Activated naive CD8-positive, alpha-beta T cell treated with anti-CD3 and anti-CD28 coated beads, Interleukin-2, amount 50 U/mL, for 24 hours (primary cell): ENCODE measurements around the gene STEAP4.
"Not testable (repeated sequence)": the region's sequence is repeated elsewhere in the genome, so short reads cannot be mapped to it uniquely, and the experiment has no call there.

Experiments used
- ATAC-seq: fragments of 150-1000 bp; cut with Tn5 transposase; one replicate; pipeline ENCODE4 v1.10.0; 2021
- DNase-seq: peaks from one replicate; pipeline ENCODE4 v3.0.0; 2021
- H3K27ac Mint-ChIP-seq: one replicate; pipeline ENCODE4 v1.8.0; 2021; ENCODE audit warnings: mild to moderate bottlenecking, mixed read lengths
- H3K27me3 Mint-ChIP-seq: one replicate; pipeline ENCODE4 v1.8.0; 2021; ENCODE audit warnings: mixed read lengths
- H3K36me3 Mint-ChIP-seq: one replicate; pipeline ENCODE4 v1.8.0; 2021; ENCODE audit warnings: low read depth, mixed read lengths
- H3K4me1 Mint-ChIP-seq: one replicate; pipeline ENCODE4 v1.8.0; 2021; ENCODE audit warnings: mixed read lengths
- H3K4me3 Mint-ChIP-seq: one replicate; pipeline ENCODE4 v1.8.0; 2021; ENCODE audit warnings: mild to moderate bottlenecking, moderate library complexity, mixed read lengths
- H3K9me3 Mint-ChIP-seq: one replicate; pipeline ENCODE4 v1.8.0; 2021; ENCODE audit warnings: mixed read lengths

STEAP4 gene

DNA sequence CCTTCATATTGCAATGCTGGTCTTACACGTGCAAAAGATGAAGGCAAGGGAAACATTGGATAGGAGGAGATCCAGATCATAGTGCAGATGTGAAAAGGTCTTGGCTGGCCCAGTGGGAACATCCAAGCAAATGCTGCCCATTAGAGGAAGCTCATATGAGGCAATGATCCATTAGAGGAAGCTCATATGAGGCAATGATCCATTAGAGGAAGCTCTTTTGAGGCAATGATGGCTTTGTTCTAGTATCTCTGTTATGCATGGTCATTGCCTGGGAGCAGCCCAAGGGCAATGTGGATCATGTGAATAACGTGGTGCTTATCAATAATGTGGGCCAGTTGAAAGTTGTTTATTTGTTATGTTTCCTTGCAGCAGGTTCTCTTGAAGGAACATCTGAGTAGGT, 37.8 kb downstream of the STEAP4 start:
- Mint-ChIP-seq H3K4me1 (no peaks in the 10 kb centered on the region), H3K27me3 (peaks cover 10% of the 10 kb centered on the region), H3K9me3 (peaks cover 3% of the 10 kb centered on the region), H3K27ac (no peak overlapping the region), H3K36me3 (no peaks in the 10 kb centered on the region), H3K4me3 (no peak overlapping the region)
- ATAC-seq = no peak
- DNase-seq = no peak

DNA sequence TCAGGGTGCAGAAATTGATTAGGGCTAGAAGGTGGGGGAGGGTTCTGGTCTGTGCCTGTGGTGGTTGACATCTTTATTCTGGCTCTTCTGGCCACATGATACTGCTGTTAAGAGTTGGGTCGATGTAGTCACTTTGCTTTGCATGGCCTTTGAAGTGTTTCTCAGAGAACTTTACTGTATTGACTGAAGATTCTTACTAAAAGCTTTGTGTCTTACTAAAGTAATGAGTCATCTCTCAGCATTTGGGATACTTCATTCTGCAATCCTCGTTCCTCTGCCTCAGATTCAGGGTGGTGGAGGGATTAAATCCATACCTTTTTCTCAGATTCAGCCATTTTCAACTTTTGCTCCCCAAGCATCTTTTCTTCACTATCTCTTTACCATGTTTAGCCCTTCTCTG, 38.6 kb downstream of the STEAP4 start:
- no peak overlapping the region for H3K27ac Mint-ChIP-seq
- H3K36me3 Mint-ChIP-seq = no peaks in the 10 kb centered on the region
- no peak for ATAC-seq
- no peaks in the 10 kb centered on the region for H3K4me1 Mint-ChIP-seq
- H3K27me3 Mint-ChIP-seq = peaks cover 5% of the 10 kb centered on the region
- DNase-seq = no peak
- H3K9me3 Mint-ChIP-seq = peaks cover 3% of the 10 kb centered on the region
- no peak overlapping the region for H3K4me3 Mint-ChIP-seq

DNA sequence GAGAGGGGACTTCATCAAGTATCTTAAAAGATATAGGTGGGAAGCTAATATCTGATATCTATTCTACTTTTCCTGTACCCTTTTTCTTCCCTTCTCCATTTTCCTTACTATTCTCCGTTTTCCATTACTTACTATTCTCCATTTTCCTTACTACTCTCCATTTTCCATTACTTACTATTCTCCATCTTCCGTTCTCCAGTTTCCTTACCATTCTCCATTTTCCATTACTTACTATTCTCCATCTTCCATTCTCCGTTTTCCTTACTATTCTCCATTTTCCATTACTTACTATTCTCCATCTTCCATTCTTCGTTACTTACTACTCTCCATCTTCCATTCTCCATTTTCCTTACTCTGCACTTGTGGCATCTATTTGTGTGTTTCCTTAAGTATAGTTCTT, 39.3 kb downstream of the STEAP4 start:
- Mint-ChIP-seq H3K27ac (no peak overlapping the region), H3K36me3 (no peaks in the 10 kb centered on the region), H3K4me3 (no peak overlapping the region), H3K27me3 (peaks cover 5% of the 10 kb centered on the region), H3K4me1 (no peaks in the 10 kb centered on the region), H3K9me3 (peaks cover 3% of the 10 kb centered on the region)
- DNase-seq (no peak), ATAC-seq (no peak)

DNA sequence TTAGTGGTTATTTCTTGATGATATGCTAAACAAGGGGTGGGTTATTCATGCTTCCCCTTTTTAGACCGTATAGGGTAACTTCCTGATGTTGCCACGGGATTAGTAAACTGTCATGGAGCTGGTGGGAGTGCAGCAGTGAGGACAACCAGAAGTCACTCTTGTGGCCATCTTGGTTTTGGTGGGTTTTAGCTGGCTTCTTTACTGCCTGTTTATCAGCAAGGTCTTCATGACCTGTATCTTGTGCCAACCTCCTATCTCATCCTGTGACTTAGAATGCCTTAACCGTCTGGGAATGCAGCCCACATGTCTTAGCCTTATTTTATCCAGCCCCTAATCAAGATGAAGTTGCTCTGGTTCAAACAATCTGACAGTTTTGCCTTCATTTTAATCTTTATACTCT, 41.7 kb downstream of the STEAP4 start:
- H3K27me3 Mint-ChIP-seq, H3K9me3 Mint-ChIP-seq, H3K4me1 Mint-ChIP-seq, H3K27ac Mint-ChIP-seq, ATAC-seq, H3K4me3 Mint-ChIP-seq, H3K36me3 Mint-ChIP-seq, DNase-seq: not testable (repeated sequence)

DNA sequence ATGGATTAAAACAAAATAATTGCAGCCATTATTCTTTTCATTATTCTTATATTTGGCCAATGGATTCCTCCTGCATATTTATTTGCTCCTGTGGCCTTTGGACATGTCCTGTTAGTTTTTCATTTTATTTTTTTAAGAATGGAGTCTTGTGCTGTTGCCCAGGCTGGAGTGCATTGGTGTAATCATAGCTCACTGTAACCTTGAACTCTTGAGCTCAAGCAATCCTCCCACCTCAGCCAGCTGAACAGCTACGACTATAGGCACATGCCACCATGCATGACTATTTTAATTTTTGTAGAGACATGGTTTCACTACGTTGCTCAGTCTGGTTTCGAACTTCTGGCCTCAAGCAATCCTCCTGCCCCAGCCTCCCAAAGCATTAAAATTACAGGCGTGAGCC, 44.1 kb downstream of the STEAP4 start:
- Mint-ChIP-seq H3K36me3 (no peaks in the 10 kb centered on the region), H3K4me3 (no peak overlapping the region), H3K27ac (no peak overlapping the region), H3K27me3 (peaks cover 10% of the 10 kb centered on the region), H3K4me1 (no peaks in the 10 kb centered on the region), H3K9me3 (peaks cover 3% of the 10 kb centered on the region)
- ATAC-seq (no peak), DNase-seq (no peak)

DNA sequence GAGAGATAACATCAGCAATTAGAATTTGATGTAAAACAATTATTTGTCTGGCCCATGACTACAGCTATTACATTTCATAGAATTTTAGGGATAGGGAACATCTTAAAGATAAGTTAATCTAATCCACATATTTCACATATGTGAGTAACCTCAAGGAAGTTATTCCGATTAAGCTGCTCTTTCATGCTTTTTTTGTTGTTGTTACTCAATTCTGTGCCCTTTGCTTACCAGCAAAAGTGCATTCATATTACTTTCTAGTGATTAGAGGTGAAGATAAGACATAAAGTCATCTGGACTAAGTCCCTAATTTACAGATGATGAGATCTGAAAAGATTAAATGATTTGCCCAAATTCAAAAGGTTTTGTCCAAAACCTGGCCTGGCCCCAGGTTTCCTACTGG, 46.0 kb downstream of the STEAP4 start:
- H3K36me3 Mint-ChIP-seq = no peaks in the 10 kb centered on the region
- H3K27ac Mint-ChIP-seq = no peak overlapping the region
- H3K4me1 Mint-ChIP-seq = no peaks in the 10 kb centered on the region
- ATAC-seq = no peak
- H3K9me3 Mint-ChIP-seq = no peaks in the 10 kb centered on the region
- peaks cover 7% of the 10 kb centered on the region for H3K27me3 Mint-ChIP-seq
- DNase-seq = no peak
- no peak overlapping the region for H3K4me3 Mint-ChIP-seq

DNA sequence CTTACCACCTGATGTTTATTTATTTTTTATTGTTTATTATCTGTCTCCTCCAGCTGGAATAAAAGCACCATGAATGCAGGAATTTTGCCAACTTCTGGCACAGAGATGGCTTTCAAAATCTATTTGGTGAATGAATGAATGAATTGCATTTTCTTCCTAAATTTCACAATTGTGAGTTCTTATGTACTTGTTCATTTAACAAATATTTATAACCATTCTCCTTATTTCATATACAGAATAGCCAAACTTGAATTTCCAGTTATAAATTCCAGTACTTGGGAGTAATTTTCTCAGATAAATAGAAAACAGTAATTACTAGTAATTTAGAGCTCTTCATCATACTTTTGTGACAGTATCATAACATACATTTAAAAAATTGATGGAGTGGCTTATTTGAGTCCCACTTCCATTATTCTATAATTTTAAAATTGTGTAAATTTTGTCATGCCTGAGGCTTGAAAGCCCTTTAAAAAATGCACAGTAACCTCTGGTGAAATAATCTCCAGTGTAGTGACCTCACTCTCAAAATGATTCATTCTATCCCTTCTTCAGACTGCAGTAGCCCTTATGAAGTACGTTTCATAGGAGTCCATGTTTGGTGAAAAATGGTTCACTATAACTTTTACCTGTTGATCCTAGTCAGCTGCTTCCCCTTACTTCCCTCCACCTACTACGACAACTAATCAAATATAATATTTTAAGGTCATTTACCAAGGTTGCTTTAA, 46.9 kb downstream of the STEAP4 start:
- H3K36me3 Mint-ChIP-seq = no peaks in the 10 kb centered on the region
- H3K27me3 Mint-ChIP-seq = peaks cover 7% of the 10 kb centered on the region
- H3K27ac Mint-ChIP-seq = no peak overlapping the region
- no peaks in the 10 kb centered on the region for H3K4me1 Mint-ChIP-seq
- DNase-seq (no peak), ATAC-seq (no peak)
- H3K9me3 Mint-ChIP-seq = no peaks in the 10 kb centered on the region
- no peak overlapping the region for H3K4me3 Mint-ChIP-seq

DNA sequence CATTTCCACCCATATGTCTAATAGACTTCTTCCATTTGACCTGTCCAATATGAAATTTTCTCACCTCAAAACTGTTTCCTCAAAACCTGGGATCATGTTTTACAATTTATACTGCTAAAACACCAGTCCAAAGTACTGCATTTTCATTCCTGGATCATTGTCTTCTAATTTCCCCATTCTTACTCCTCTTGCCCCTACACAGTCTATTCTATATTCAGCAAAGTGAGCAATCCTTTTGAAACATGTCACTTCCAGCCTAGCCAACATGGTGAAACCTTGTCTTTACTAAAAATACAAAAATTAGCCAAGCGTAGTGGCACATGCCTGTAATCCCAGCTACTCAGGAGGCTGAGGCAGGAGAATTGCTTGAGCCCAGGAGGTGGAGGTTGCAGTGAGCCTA, 48.4 kb downstream of the STEAP4 start:
- not testable (repeated sequence) for DNase-seq, H3K27me3 Mint-ChIP-seq, H3K4me1 Mint-ChIP-seq, H3K27ac Mint-ChIP-seq, H3K4me3 Mint-ChIP-seq, ATAC-seq, H3K36me3 Mint-ChIP-seq
- H3K9me3 Mint-ChIP-seq = peaks cover 15% of the 10 kb centered on the region

DNA sequence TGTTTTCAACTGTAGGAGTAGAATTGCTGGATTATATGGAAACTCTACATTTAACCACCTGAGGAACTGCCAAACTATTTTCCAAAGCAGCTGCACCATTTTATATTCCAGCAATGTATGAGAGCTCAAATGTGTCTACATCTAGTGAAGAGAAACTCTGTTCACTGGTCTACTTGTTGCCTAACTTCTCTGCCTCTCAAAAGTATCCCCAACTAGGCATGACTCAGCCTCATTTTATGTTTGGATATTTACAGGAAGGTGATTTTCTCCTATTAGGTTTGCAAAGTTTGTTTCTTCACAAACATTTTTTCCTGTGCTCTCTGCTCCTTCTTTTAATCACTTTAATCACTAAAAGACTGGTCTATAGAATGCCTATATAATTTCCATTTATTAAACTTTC, 49.8 kb downstream of the STEAP4 start:
- Mint-ChIP-seq H3K4me1 (no peaks in the 10 kb centered on the region), H3K4me3 (no peak overlapping the region), H3K27ac (no peak overlapping the region), H3K9me3 (peaks cover 17% of the 10 kb centered on the region), H3K27me3 (peaks cover 5% of the 10 kb centered on the region), H3K36me3 (peaks cover 4% of the 10 kb centered on the region)
- ATAC-seq (no peak), DNase-seq (no peak)

DNA sequence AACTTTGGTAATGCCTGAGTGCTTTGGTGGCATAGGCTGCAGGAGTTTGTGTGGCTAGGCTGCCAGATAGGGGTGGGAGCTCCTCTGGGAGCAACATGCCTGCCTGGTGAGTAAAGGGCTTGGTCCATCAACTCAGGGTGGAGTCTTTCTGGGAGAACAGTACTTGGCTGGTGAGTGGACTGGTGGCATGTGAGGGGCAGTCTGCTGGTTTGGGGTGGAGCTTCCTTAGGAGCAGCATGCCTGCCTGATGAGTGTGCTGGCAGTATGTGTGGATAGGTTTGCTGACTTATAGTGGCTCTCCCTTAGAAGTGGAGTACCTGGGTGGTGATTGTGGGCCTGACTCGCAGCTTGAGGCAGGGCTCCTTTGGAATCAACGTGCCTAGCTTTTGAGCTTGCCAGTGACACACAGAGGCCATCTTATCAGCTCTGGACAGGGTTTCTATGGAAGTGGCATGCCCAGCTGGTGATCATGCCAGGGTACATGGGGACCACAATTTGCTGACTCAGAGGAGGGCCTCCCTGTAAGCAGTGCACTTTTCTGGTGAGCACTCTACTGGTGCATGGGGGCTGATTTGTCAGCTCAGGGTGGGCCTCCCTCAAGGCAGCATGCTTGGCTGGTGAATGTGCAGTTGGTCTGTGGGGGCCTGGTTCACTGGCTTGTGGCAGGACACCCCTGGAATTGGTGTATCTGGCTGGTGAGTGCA, 51.8 kb downstream of the STEAP4 start:
- Mint-ChIP-seq H3K27ac (no peak overlapping the region), H3K27me3 (peaks cover 8% of the 10 kb centered on the region), H3K36me3 (peaks cover 4% of the 10 kb centered on the region)

DNA sequence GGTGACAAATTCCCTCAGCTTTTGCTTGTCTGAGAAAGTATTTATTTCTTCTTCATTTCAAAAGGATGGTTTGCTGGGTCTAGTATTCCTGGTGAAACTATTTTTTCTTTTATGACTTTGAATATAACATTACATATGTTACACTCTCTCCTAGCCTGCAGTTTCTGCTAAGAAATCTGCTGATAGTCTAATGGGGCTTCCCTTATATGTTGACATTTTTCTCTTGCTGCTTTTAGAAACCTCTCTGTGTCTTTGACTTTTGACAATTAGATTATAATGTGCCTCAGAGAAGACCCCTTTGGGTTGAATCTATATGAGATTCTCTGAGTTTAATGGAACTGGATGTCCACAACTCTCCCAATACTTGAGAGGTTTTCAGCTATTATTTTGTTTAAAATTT, 53.1 kb downstream of the STEAP4 start:
- DNase-seq (no peak), ATAC-seq (no peak)
- Mint-ChIP-seq H3K27ac (no peak overlapping the region), H3K27me3 (peaks cover 7% of the 10 kb centered on the region), H3K9me3 (peaks cover 17% of the 10 kb centered on the region), H3K36me3 (peaks cover 4% of the 10 kb centered on the region), H3K4me1 (no peaks in the 10 kb centered on the region), H3K4me3 (no peak overlapping the region)

More for the DNA sequence above, 51.8 kb downstream of the STEAP4 start:
- Mint-ChIP-seq H3K4me3 (no peak overlapping the region), H3K4me1 (no peaks in the 10 kb centered on the region), H3K9me3 (peaks cover 17% of the 10 kb centered on the region)
- DNase-seq (no peak), ATAC-seq (no peak)

DNA sequence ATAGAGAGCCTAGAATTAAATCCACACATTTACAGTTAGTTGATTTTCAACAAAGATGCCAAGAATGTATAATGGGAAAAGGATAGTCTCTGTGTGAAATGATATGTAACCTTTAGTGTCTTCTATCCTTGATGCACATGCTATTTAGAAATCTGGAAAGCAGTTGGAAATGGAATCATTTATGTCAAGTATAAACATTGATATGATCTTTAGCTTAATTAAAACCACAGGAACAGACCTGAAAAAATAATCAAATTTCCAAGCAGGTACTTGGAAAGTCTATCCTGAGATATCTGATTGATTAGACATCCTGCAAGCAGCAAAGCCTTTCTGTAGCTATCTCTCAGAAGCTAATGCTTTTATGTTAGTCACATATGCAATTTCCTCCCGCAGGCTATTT, 62.4 kb downstream of the STEAP4 start:
- H3K27ac Mint-ChIP-seq = no peak overlapping the region
- H3K36me3 Mint-ChIP-seq = no peaks in the 10 kb centered on the region
- no peak for ATAC-seq
- H3K4me3 Mint-ChIP-seq = no peak overlapping the region
- no peaks in the 10 kb centered on the region for H3K4me1 Mint-ChIP-seq
- no peaks in the 10 kb centered on the region for H3K9me3 Mint-ChIP-seq
- peaks cover 3% of the 10 kb centered on the region for H3K27me3 Mint-ChIP-seq
- DNase-seq = no peak

DNA sequence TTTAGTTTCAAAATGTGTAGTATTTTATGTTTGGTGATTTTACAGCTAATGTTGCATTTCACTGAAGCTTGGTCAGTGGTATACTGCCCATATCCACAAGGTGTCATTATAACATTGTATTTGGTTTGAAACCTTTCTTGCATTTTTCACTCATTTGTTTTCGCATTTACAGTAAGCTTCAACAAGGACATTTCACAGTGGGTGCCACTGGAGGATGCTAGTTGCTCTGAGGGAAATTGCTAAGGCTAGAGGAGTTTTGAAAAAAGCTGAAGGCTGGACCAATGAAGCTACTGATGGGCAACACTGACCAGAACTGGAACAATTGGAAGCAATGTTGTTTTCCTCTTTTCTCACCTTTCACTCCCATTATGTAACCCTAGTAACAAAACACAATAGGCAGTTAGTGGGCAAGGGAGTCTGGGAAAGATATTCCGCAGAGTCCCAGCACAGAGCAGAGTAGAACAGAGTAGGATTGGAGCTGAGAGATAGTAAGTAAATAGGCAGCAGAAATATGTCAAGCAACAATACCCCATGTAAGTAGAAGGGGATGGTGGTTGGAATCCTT, 63.3 kb downstream of the STEAP4 start:
- H3K36me3 Mint-ChIP-seq = no peaks in the 10 kb centered on the region
- H3K4me3 Mint-ChIP-seq = no peak overlapping the region
- no peaks in the 10 kb centered on the region for H3K4me1 Mint-ChIP-seq
- H3K27ac Mint-ChIP-seq = no peak overlapping the region
- DNase-seq = no peak
- ATAC-seq = no peak
- H3K27me3 Mint-ChIP-seq = peaks cover 3% of the 10 kb centered on the region
- H3K9me3 Mint-ChIP-seq = no peaks in the 10 kb centered on the region

DNA sequence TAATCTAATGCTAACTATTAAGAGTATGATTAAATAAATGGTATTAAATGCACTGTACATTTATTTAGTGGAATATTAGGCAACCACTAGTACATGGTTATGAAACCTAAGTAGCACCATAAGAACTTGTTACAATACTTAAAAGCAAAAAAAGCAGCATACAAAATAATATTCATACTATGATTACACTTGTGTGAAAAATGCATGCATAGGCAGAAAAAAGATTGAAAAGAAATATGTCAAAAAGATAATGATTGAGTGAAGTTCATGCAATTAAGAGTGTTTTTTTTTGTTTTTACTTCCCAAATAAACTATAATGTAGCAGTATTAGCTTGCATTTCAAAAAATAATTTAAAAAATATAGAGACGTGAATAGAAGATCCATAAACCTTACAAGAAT, 66.8 kb downstream of the STEAP4 start:
- Mint-ChIP-seq H3K4me3 (no peak overlapping the region), H3K4me1 (no peaks in the 10 kb centered on the region), H3K27ac (no peak overlapping the region)

DNA sequence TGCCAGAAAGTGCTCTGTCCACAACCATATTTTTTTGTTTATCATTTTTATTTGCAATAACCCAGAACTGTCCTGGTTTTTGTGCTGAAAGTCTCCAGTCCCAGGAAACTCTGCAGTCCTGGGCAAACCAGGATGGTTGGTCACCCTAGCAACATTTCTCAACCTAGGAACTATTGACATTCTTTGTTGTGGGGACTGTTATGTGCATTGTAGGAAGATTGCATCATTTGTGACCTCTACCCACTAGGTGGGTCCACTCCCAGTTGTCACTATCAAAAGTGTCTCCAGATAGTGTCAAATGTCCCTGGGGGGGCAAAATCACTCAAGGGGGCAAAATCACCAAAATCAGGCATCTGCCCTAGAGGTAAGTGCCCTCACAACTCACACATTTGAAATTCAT, 72.9 kb downstream of the STEAP4 start:
- Mint-ChIP-seq H3K36me3 (no peaks in the 10 kb centered on the region), H3K27me3 (peaks cover 16% of the 10 kb centered on the region), H3K4me3 (no peak overlapping the region), H3K4me1 (no peaks in the 10 kb centered on the region), H3K27ac (no peak overlapping the region), H3K9me3 (peaks cover under 1% of the 10 kb centered on the region)
- ATAC-seq = no peak
- no peak for DNase-seq

More for the DNA sequence above, 66.8 kb downstream of the STEAP4 start:
- no peak for DNase-seq
- Mint-ChIP-seq H3K36me3 (no peaks in the 10 kb centered on the region), H3K9me3 (no peaks in the 10 kb centered on the region), H3K27me3 (peaks cover 6% of the 10 kb centered on the region)
- ATAC-seq = no peak
